Natural killer cell (primary cell): ENCODE results near the gene ARG1. TPM values are rescaled to one million over a fixed set of nuclear protein-coding genes. Genes with fewer than 3 reads are reported as not detected.

Source experiments
- ATAC-seq, 3 donors: fragments of 150-1000 bp in 2 of 3; fragments of 200-7000 bp in 1 of 3; cut with Tn5 transposase; 1 replicate in 1 of 3; 2 replicates in 2 of 3; pipeline ENCODE4 v1.10.0; 2021; ENCODE audit warnings: mild to moderate bottlenecking in 2 of 3, moderate library complexity in 2 of 3
- DNase-seq, 2 donors: peaks; one replicate each; pipeline versions ENCODE4 v3.0.0 to v3.0.0-alpha.2; 2013 to 2021; ENCODE audit warnings: mixed read lengths in 1 of 2
- H3K27ac ChIP-seq: one replicate; pipeline ENCODE4 v1.5.1; 2013; ENCODE audit warnings: mild to moderate bottlenecking, low read length
- H3K27me3 ChIP-seq: one replicate; pipeline ENCODE4 v1.6.1; 2013; ENCODE audit warnings: low read length; ENCODE audit not compliant: control insufficient read depth, insufficient read depth
- H3K36me3 ChIP-seq: one replicate; pipeline ENCODE4 v1.6.1; 2013; ENCODE audit warnings: low read length; ENCODE audit not compliant: control insufficient read depth, insufficient read depth
- H3K4me1 ChIP-seq: one replicate; pipeline ENCODE4 v1.6.1; 2013; ENCODE audit warnings: low read length; ENCODE audit not compliant: control insufficient read depth, insufficient read depth
- H3K4me3 ChIP-seq: one replicate; pipeline ENCODE4 v1.5.1; 2013; ENCODE audit warnings: low read length
- H3K9me3 ChIP-seq: one replicate; pipeline ENCODE4 v1.6.1; 2013; ENCODE audit warnings: low read length; ENCODE audit not compliant: control insufficient read depth, insufficient read depth
- H3K27ac Mint-ChIP-seq, 2 donors: one replicate each; pipeline ENCODE4 v1.8.0; 2022; ENCODE audit warnings: mild to moderate bottlenecking in 2 of 2, mixed read lengths in 2 of 2, moderate library complexity in 1 of 2
- H3K27me3 Mint-ChIP-seq, 2 donors: one replicate each; pipeline ENCODE4 v1.8.0; 2022; ENCODE audit warnings: low read depth in 2 of 2, mixed read lengths in 2 of 2
- H3K36me3 Mint-ChIP-seq: one replicate; pipeline ENCODE4 v1.8.0; 2022; ENCODE audit warnings: mixed read lengths
- H3K4me1 Mint-ChIP-seq, 2 donors: one replicate each; pipeline ENCODE4 v1.8.0; 2022; ENCODE audit warnings: mixed read lengths in 2 of 2
- H3K4me3 Mint-ChIP-seq: one replicate; pipeline ENCODE4 v1.8.0; 2022; ENCODE audit warnings: mild to moderate bottlenecking, moderate library complexity, mixed read lengths
- H3K9me3 Mint-ChIP-seq, 2 donors: one replicate each; pipeline ENCODE4 v1.8.0; 2022; ENCODE audit warnings: mixed read lengths in 2 of 2
- CTCF ChIP-seq: fragments of 200-600 bp; IDR thresholded peaks from one replicate; pipeline ENCODE4 v1.8.0; 2022; ENCODE audit warnings: antibody characterized with exemption
- WGBS: methylation state at CpG from one replicate; pipeline ENCODE4 v1.1.7; 2013; ENCODE audit warnings: missing lambda C conversion rate; ENCODE audit not compliant: insufficient coverage; 5-methylcytosine and 5-hydroxymethylcytosine counted together
- intact Hi-C: fragments of 100-400 bp; cut with micrococcal nuclease; formaldehyde crosslinking; loops from one replicate; pipeline ENCODE4 v1.14.2; 2022
- total RNA-seq, 4 donors: library from RNA; stranded (reverse); fragments of 120-200 nt in 1 of 4; gene quantifications; one replicate each; pipeline versions ENCODE4 v1.2.3 to v1.2.4, GENCODE V29; 2013 to 2022

The ARG1 gene
- total RNA-seq, 3 donors from 2014 or later (not counting 1 experiment from before 2014, with no cell fraction given), result not detected

GRCh38 chr6:131588643-131589042, 15.6 kb downstream of the ARG1 start:
- WGBS, result 93% methylated on average over 2 of the region's 2 CpGs
- H3K27ac ChIP-seq, result no peak overlapping the region
- no peaks in the 10 kb centered on the region for H3K27me3 ChIP-seq
- Mint-ChIP-seq H3K9me3 (no peaks in the 10 kb centered on the region), H3K4me1 (no peaks in the 10 kb centered on the region), H3K27ac (peak overlapping the region; percentile 30 to 51), H3K27me3 (no peaks in the 10 kb centered on the region), H3K4me3 (no peak overlapping the region), H3K36me3 (peaks cover 33% of the 10 kb centered on the region)
- TF ChIP-seq CTCF, result no peak
- ATAC-seq, result no peak
- no peaks in the 10 kb centered on the region for H3K4me1 ChIP-seq
- H3K9me3 ChIP-seq, result no peaks in the 10 kb centered on the region
- peaks cover 92% of the 10 kb centered on the region for H3K36me3 ChIP-seq
- DNase-seq, result no peak
- no peak overlapping the region for H3K4me3 ChIP-seq
- intact Hi-C loops, result no loop called here

GRCh38 chr6:131592935-131593334, 19.9 kb downstream of the ARG1 start:
- DNase-seq, result no peak
- TF ChIP-seq CTCF, result no peak
- WGBS, result 93% methylated on average over 2 of the region's 2 CpGs
- Histone ChIP-seq H3K36me3 (peaks cover 91% of the 10 kb centered on the region), H3K9me3 (no peaks in the 10 kb centered on the region), H3K27ac (no peak overlapping the region), H3K27me3 (no peaks in the 10 kb centered on the region), H3K4me1 (no peaks in the 10 kb centered on the region), H3K4me3 (no peak overlapping the region)
- H3K4me3 Mint-ChIP-seq, result no peak overlapping the region
- ATAC-seq, result no peak
- H3K36me3 Mint-ChIP-seq, result peaks cover 38% of the 10 kb centered on the region
- intact Hi-C loops, result no loop called here
- H3K27me3 Mint-ChIP-seq, result no peaks in the 10 kb centered on the region
- no peaks in the 10 kb centered on the region for H3K9me3 Mint-ChIP-seq
- no peaks in the 10 kb centered on the region for H3K4me1 Mint-ChIP-seq
- H3K27ac Mint-ChIP-seq, result no peak overlapping the region

- Mint-ChIP-seq H3K4me1 (no peaks in the 10 kb centered on the region), H3K9me3 (no peaks in the 10 kb centered on the region), H3K36me3 (peaks cover 28% of the 10 kb centered on the region), H3K27me3 (no peaks in the 10 kb centered on the region), H3K4me3 (no peak overlapping the region), H3K27ac (no peak overlapping the region)
- ATAC-seq (no peak), DNase-seq (no peak)
- H3K27me3 ChIP-seq, result no peaks in the 10 kb centered on the region
- 97% methylated on average over 9 of the region's 11 CpGs for WGBS
- no peaks in the 10 kb centered on the region for H3K4me1 ChIP-seq
- no peak overlapping the region for H3K4me3 ChIP-seq
- no peaks in the 10 kb centered on the region for H3K9me3 ChIP-seq
- H3K27ac ChIP-seq, result no peak overlapping the region
- intact Hi-C loops, result no loop called here
- peaks cover 91% of the 10 kb centered on the region for H3K36me3 ChIP-seq
- no peak for TF ChIP-seq CTCF
These were observed 21.0 kb downstream of the ARG1 start for GRCh38 chr6:131594074-131594473.

- peak; percentile 33 for TF ChIP-seq CTCF
- no peaks in the 10 kb centered on the region for H3K9me3 Mint-ChIP-seq
- H3K36me3 ChIP-seq, result peaks cover 94% of the 10 kb centered on the region
These were observed 24.4 kb downstream of the ARG1 start for GRCh38 chr6:131597446-131597845.

More at GRCh38 chr6:131597446-131597845, 24.4 kb downstream of the ARG1 start:
- no peak overlapping the region for H3K4me3 ChIP-seq
- no peak overlapping the region for H3K27ac ChIP-seq
- DNase-seq (peak in 1 of 2 donors; percentile 43), ATAC-seq (peak in 2 of 3 donors; percentile 58 to 61)
- intact Hi-C loops, result loop anchor here (1.0 kb wide), 2 partner anchors 398 to 712 kb away; no protein-coding TSS in a partner anchor
- no peak overlapping the region for H3K4me3 Mint-ChIP-seq
- H3K4me1 ChIP-seq, result no peaks in the 10 kb centered on the region
- H3K27me3 ChIP-seq, result no peaks in the 10 kb centered on the region
- WGBS, result no CpG with 5 or more reads among the region's 3 CpGs
- H3K4me1 Mint-ChIP-seq, result no peaks in the 10 kb centered on the region
- H3K9me3 ChIP-seq, result no peaks in the 10 kb centered on the region
- peaks cover 19% of the 10 kb centered on the region for H3K36me3 Mint-ChIP-seq
- H3K27me3 Mint-ChIP-seq, result no peaks in the 10 kb centered on the region
- no peak overlapping the region for H3K27ac Mint-ChIP-seq
